DMS79 (cell line): ENCODE data around the gene PPM1B.
"Not testable (repeated sequence)": the region's sequence is repeated elsewhere in the genome, so short reads cannot be mapped to it uniquely, and the experiment has no call there.

Experiments
- DNase-seq: peaks from one replicate; lab custom pipeline; 2025; lab: John Stamatoyannopoulos, UW

Gene PPM1B

GRCh38 chr2:44168681-44169154 lies at the start of gene PPM1B:
Gene PPM1B, plus strand, starts transcription at chr2:44168875. Its CDS starts 32,325 bp downstream, at chr2:44201200.
- DNase-seq, result no peak

GRCh38 chr2:44119878-44120277 lies 48.8 kb upstream of the PPM1B start:
- DNase-seq, result no peak

- DNase-seq, result no peak
These were observed 48.2 kb upstream of the PPM1B start for GRCh38 chr2:44120428-44120827.

- no peak for DNase-seq
These were observed 46.8 kb upstream of the PPM1B start for GRCh38 chr2:44121899-44122298.

GRCh38 chr2:44124500-44124899 lies 44.2 kb upstream of the PPM1B start:
- no peak for DNase-seq

GRCh38 chr2:44126106-44126797 lies 42.4 kb upstream of the PPM1B start:
- no peak for DNase-seq

GRCh38 chr2:44130441-44130840 lies 38.2 kb upstream of the PPM1B start:
- no peak for DNase-seq

- no peak for DNase-seq
These were observed 37.5 kb upstream of the PPM1B start for GRCh38 chr2:44131177-44131576.

GRCh38 chr2:44133602-44134001 lies 35.1 kb upstream of the PPM1B start:
- not testable (repeated sequence) for DNase-seq

- DNase-seq, result no peak
These were observed 33.8 kb upstream of the PPM1B start for GRCh38 chr2:44134848-44135247.

- DNase-seq, result no peak
These were observed 33.4 kb upstream of the PPM1B start for GRCh38 chr2:44135296-44135695.

- DNase-seq, result no peak
These were observed 32.9 kb upstream of the PPM1B start for GRCh38 chr2:44135771-44136170.

- DNase-seq, result no peak
These were observed 32.4 kb upstream of the PPM1B start for GRCh38 chr2:44136252-44136651.

- DNase-seq, result no peak
These were observed 31.6 kb upstream of the PPM1B start for GRCh38 chr2:44137048-44137447.

- no peak for DNase-seq
These were observed 30.7 kb upstream of the PPM1B start for GRCh38 chr2:44137872-44138551.

GRCh38 chr2:44139741-44140140 lies 28.9 kb upstream of the PPM1B start:
- DNase-seq, result no peak

GRCh38 chr2:44142306-44142705 lies 26.4 kb upstream of the PPM1B start:
- no peak for DNase-seq

- DNase-seq, result no peak
These were observed 25.0 kb upstream of the PPM1B start for GRCh38 chr2:44143701-44144100.

GRCh38 chr2:44148999-44149398 lies 19.7 kb upstream of the PPM1B start:
- no peak for DNase-seq

- no peak for DNase-seq
These were observed 18.2 kb upstream of the PPM1B start for GRCh38 chr2:44150473-44150872.

- DNase-seq, result no peak
These were observed 15.6 kb upstream of the PPM1B start for GRCh38 chr2:44152865-44153669.

- DNase-seq, result no peak
These were observed 12.8 kb upstream of the PPM1B start for GRCh38 chr2:44155666-44156446.
